ENCODE results near the gene RTL9. TPM values are rescaled to one million over a fixed set of nuclear protein-coding genes. Genes with fewer than 3 reads are reported as not detected.

The RTL9 gene
- total RNA-seq, 1 donor from 2014 or later, result 0.20 TPM

- Mint-ChIP-seq H3K4me1 (ENCODE audit: low read depth) (peaks cover under 1% of the 10 kb centered on the region), H3K9me3 (ENCODE audit: low read depth) (peaks cover 2% of the 10 kb centered on the region), H3K36me3 (ENCODE audit: low read depth) (no peaks in the 10 kb centered on the region), H3K4me3 (ENCODE audit: unreplicated experiment) (no peak overlapping the region), H3K27me3 (ENCODE audit: low read depth) (peaks cover 4% of the 10 kb centered on the region), H3K27ac (ENCODE audit: unreplicated experiment) (no peak overlapping the region)
- TF ChIP-seq CTCF (IDR thresholded peaks at IDR 0.05), result peak; percentile 67
- DNase-seq (ENCODE audit: low spot score), result peak; percentile 81
These were observed 12.0 kb upstream of the RTL9 start for GRCh38 chrX:110346681-110347080.

GRCh38 chrX:110359273-110359672, 625 bp downstream of the RTL9 start:
- no peak for DNase-seq (ENCODE audit: low spot score)
- Mint-ChIP-seq H3K27me3 (ENCODE audit: low read depth) (peaks cover 10% of the 10 kb centered on the region), H3K36me3 (ENCODE audit: low read depth) (peaks cover 2% of the 10 kb centered on the region), H3K4me1 (ENCODE audit: low read depth) (no peaks in the 10 kb centered on the region), H3K9me3 (ENCODE audit: low read depth) (peaks cover 3% of the 10 kb centered on the region), H3K4me3 (ENCODE audit: unreplicated experiment) (no peak overlapping the region), H3K27ac (ENCODE audit: unreplicated experiment) (no peak overlapping the region)
- TF ChIP-seq CTCF (IDR thresholded peaks at IDR 0.05), result no peak

GRCh38 chrX:110363244-110363643, 4.6 kb downstream of the RTL9 start:
- no peaks in the 10 kb centered on the region for H3K36me3 Mint-ChIP-seq (ENCODE audit: low read depth)
- no peak overlapping the region for H3K27ac Mint-ChIP-seq (ENCODE audit: unreplicated experiment)
- no peak for DNase-seq (ENCODE audit: low spot score)
- H3K27me3 Mint-ChIP-seq (ENCODE audit: low read depth), result peaks cover 5% of the 10 kb centered on the region
- no peak overlapping the region for H3K4me3 Mint-ChIP-seq (ENCODE audit: unreplicated experiment)
- H3K4me1 Mint-ChIP-seq (ENCODE audit: low read depth), result no peaks in the 10 kb centered on the region
- no peak for TF ChIP-seq CTCF (IDR thresholded peaks at IDR 0.05)
- no peaks in the 10 kb centered on the region for H3K9me3 Mint-ChIP-seq (ENCODE audit: low read depth)

GRCh38 chrX:110373310-110373709, 14.7 kb downstream of the RTL9 start:
- H3K4me3 Mint-ChIP-seq (ENCODE audit: unreplicated experiment), result no peak overlapping the region
- TF ChIP-seq CTCF (IDR thresholded peaks at IDR 0.05), result no peak
- no peak overlapping the region for H3K27ac Mint-ChIP-seq (ENCODE audit: unreplicated experiment)
- peaks cover 12% of the 10 kb centered on the region for H3K4me1 Mint-ChIP-seq (ENCODE audit: low read depth)
- DNase-seq (ENCODE audit: low spot score), result no peak
- H3K36me3 Mint-ChIP-seq (ENCODE audit: low read depth), result peaks cover 2% of the 10 kb centered on the region
- H3K9me3 Mint-ChIP-seq (ENCODE audit: low read depth), result peaks cover 2% of the 10 kb centered on the region
- no peaks in the 10 kb centered on the region for H3K27me3 Mint-ChIP-seq (ENCODE audit: low read depth)

GRCh38 chrX:110374559-110374958, 15.9 kb downstream of the RTL9 start:
- H3K9me3 Mint-ChIP-seq (ENCODE audit: low read depth), result peaks cover 2% of the 10 kb centered on the region
- no peak for TF ChIP-seq CTCF (IDR thresholded peaks at IDR 0.05)
- no peak overlapping the region for H3K4me3 Mint-ChIP-seq (ENCODE audit: unreplicated experiment)
- no peaks in the 10 kb centered on the region for H3K27me3 Mint-ChIP-seq (ENCODE audit: low read depth)
- H3K36me3 Mint-ChIP-seq (ENCODE audit: low read depth), result peaks cover 2% of the 10 kb centered on the region
- DNase-seq (ENCODE audit: low spot score), result no peak
- H3K4me1 Mint-ChIP-seq (ENCODE audit: low read depth), result peaks cover 21% of the 10 kb centered on the region
- no peak overlapping the region for H3K27ac Mint-ChIP-seq (ENCODE audit: unreplicated experiment)

Data from chondrocyte (in vitro differentiated cells).